OCI-LY1 (cell line): ENCODE measurements around the gene CDC14B.

Experiments used
- EZH2 ChIP-seq: fragments of 200-600 bp; sonication (generic), shearing (Covaris generic); IDR thresholded peaks from 2 replicates; pipeline ENCODE4 v1.8.0; 2017; ENCODE audit warnings: borderline replicate concordance, mixed run types, mild to moderate bottlenecking, antibody characterized with exemption, low read length, moderate library complexity, mixed read lengths
- TF ChIP-seq, protein P1 (sequence below): fragments of 200-600 bp; sonication (generic), shearing (Covaris generic); IDR thresholded peaks from 2 replicates; pipeline ENCODE4 v1.5.1; 2017; ENCODE audit warnings: mild to moderate bottlenecking, antibody characterized with exemption, low read length, moderate library complexity, mixed read lengths

DNA sequence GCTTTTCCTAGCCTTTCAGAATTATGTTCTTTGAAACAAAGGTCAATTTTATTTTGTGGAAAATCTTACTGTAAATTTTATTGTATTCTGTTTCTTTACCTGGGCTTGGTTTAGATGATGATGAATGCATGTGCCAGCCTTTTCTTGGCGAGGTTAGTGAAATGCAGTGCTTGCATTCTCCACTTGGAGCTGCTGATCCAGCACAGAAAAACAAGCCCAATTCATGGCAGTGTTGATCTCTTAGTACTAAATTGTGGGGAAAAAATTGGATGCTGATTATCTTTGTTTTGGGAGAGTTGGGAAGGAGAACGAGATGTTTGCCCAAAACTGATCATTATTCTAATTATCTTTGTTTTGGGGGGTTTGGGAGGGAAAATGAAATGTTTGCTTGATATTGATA lies 166.0 kb downstream of the CDC14B start:
- TF ChIP-seq, protein P1, sequence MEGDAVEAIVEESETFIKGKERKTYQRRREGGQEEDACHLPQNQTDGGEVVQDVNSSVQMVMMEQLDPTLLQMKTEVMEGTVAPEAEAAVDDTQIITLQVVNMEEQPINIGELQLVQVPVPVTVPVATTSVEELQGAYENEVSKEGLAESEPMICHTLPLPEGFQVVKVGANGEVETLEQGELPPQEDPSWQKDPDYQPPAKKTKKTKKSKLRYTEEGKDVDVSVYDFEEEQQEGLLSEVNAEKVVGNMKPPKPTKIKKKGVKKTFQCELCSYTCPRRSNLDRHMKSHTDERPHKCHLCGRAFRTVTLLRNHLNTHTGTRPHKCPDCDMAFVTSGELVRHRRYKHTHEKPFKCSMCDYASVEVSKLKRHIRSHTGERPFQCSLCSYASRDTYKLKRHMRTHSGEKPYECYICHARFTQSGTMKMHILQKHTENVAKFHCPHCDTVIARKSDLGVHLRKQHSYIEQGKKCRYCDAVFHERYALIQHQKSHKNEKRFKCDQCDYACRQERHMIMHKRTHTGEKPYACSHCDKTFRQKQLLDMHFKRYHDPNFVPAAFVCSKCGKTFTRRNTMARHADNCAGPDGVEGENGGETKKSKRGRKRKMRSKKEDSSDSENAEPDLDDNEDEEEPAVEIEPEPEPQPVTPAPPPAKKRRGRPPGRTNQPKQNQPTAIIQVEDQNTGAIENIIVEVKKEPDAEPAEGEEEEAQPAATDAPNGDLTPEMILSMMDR = peak; percentile 10; the same call in 1 of the 2 replicates
- TF ChIP-seq EZH2 = no peak
